Measurements from ENCODE around the gene CTDSP2.

DNA sequence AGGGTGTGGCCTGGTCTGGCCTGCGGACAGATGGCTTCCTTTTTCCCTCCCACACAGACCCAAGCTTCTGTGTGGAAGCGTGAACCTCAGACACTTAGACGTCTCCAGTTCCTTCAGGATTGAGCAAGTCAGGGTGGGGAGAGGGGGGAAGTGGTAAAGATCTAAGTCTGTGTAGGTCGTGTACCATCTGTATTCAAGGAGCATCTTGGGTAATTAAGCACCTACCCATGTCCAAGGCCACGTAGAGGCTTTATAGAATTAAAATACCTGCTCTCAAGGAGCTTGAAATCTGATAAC lies 29.7 kb downstream of the CTDSP2 start:
- TF ChIP-seq POLR2A (IDR thresholded peaks at IDR 0.05; ENCODE audit: low read length) (no peak), GATA1 (IDR thresholded peaks at IDR 0.05; ENCODE audit: low read depth, low read length) (no peak)
